GM12801 (cell line): ENCODE results near the gene RYR2.

Experiments
- TF ChIP-seq, protein P1 (sequence below): IDR thresholded peaks from one replicate; pipeline ENCODE4 v1.5.1; 2011; ENCODE audit warnings: control low read depth; ENCODE audit not compliant: insufficient read length; ENCODE audit errors: extremely low read depth

Gene RYR2

DNA sequence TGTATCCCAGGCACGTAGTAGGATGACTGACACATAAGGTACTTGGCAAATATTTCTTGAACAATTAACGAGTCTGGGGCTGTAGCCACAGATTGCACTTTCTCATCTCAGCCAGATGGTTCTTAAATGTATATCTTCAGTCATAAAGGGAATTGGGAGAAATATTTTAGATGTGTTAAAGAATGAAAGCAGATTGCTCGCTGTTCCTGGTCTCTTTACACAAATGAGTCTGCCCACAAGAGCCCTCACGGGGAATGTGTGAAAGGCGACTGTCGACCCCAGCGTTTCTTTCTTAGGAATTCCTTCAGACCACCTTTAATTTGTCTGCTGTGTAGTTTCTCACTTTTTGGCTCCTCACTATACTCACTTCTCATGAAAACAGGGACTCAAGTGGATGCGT is 38.5 kb upstream of the RYR2 start:
- TF ChIP-seq, protein P1, sequence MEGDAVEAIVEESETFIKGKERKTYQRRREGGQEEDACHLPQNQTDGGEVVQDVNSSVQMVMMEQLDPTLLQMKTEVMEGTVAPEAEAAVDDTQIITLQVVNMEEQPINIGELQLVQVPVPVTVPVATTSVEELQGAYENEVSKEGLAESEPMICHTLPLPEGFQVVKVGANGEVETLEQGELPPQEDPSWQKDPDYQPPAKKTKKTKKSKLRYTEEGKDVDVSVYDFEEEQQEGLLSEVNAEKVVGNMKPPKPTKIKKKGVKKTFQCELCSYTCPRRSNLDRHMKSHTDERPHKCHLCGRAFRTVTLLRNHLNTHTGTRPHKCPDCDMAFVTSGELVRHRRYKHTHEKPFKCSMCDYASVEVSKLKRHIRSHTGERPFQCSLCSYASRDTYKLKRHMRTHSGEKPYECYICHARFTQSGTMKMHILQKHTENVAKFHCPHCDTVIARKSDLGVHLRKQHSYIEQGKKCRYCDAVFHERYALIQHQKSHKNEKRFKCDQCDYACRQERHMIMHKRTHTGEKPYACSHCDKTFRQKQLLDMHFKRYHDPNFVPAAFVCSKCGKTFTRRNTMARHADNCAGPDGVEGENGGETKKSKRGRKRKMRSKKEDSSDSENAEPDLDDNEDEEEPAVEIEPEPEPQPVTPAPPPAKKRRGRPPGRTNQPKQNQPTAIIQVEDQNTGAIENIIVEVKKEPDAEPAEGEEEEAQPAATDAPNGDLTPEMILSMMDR = no peak

- TF ChIP-seq, protein P1 = no peak
Observed at GRCh38 chr1:237004116-237004515, 37.9 kb upstream of the RYR2 start, which contains the start of gene MT1HL1. Gene MT1HL1 (minus strand): TSS chr1:237004441. CDS start chr1:237004372, 69 bp downstream.

DNA sequence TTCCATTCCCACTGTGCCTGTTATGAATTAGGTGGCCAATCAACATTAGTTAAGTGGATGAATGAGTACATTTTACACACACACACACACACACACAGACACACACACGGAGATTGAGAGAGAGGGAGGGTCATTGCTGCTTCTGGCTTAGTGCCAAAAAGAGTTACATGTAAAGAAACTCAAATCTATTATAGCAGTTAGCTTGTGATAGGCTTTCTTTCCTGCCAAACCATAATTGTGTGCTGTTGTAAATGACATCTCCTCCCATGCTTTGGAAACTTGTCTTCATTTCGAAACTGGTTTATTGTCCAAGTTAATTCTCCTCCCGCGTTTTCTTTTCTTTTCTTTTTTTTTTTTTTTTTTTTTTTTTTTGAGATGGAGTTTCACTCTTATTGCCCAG is 36.3 kb upstream of the RYR2 start:
- TF ChIP-seq, protein P1 = no peak

DNA sequence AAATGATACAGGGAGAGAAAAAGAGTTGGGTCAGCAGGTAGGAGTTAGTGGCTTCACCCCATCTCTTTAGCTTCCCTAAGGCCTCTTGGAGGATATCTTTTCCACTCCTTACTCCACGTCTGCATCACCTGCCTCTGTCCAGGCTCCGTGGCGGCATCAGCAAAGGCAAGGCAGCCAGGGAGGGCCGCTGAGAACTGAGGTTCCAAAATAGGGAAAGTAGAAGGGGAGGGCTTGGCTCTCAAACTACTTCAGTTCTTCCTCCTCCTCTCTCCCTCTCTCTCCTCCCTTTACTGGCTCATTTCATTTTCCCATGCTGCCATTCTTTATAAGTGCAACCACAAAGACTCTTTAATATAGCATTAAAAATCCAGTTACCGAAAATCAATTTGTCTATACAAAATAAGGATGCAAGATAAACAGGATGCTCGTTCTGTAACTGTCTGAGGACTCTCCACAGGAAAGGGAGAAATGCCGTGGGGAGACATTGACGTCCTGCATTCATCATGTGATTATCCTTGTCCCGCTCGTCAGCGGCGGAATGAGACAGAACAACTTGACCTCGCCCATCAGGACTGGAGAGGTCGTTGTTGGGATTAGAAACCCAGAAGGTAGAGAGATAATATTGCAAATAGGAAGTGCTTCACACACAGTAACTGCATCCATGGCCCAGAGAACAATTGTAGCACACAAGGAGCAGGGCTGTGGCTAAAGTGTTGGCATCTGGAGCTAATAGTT is 34.7 kb upstream of the RYR2 start:
- TF ChIP-seq, protein P1 = no peak

DNA sequence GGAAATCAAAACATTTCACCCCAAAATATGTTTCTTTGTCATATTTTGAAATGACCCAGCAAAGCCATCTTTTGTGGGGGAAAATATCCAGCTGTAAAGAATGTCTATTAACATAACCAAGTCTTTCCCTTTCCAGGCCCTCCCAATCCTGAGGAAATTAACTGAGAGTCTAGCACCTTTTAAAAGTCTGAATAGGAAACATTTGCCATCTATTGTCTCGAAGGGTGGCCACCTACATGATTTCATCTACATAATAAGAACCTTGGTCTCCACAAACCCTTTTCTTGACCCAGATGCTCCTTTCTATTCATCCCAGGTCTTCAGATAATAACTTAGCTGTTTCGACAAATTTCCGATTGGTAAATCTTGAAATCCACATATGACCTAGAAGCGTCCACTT is 32.4 kb upstream of the RYR2 start:
- TF ChIP-seq, protein P1 = no peak

- TF ChIP-seq, protein P1 = no peak
Observed at GRCh38 chr1:237011432-237011831, 30.6 kb upstream of the RYR2 start.

DNA sequence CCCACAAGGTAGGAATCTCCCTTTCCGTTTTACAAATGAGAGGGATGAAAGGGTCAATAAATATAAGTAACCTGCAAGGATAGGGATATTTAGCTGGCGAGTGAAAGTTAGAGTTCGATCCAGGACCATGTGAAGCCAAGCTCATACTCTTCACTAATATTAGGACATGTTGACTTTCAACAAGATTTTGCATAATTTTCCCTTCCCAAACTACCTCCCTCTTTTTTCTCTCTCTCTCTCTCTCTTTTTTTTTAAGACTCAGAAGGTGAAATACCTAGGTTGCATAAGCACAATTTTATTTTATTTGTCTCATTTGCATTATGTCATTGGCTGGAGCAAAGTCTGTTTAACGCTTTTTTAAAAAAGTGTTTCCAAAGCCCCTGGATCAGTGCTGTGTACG is 29.6 kb upstream of the RYR2 start:
- TF ChIP-seq, protein P1 = no peak
